ENCODE results near the gene EHMT1. TPM values are rescaled to one million over a fixed set of nuclear protein-coding genes. Genes with fewer than 3 reads are reported as not detected.

The EHMT1 gene
- 100 to 1,000 TPM in 1 of 2 experiments, 10 to 100 TPM in 1; 99.6 to 118 TPM for total RNA-seq
- polyA plus RNA-seq: 10 to 100 TPM in 1 of 2 donors, 1 to 10 TPM in 1; 6.7 to 35.5 TPM

- Mint-ChIP-seq H3K36me3 (peaks cover 0 to 19% of the 10 kb centered on the region in 2 donors), H3K9me3 (no peaks in the 10 kb centered on the region), H3K27me3 (no peaks in the 10 kb centered on the region), H3K4me3 (peak within 1 kb of the TSS; percentile 88 to 94 (median 91)), H3K27ac (peak within 1 kb of the TSS; percentile 90 to 98 (median 96)), H3K4me1 (peaks cover 26 to 52% (median 38%) of the 10 kb centered on the region in 4 donors)
- CTCF ChIA-PET (ENCODE audit: partially characterized antibody): no interaction called here
- H3K27ac ChIP-seq (ENCODE audit: low read depth, low read length): peak within 1 kb of the TSS; percentile 88
- H3K27me3 ChIP-seq (ENCODE audit: insufficient read depth, low read length): no peaks in the 10 kb centered on the region
- H3K36me3 ChIP-seq (ENCODE audit: insufficient read depth, low read length): peaks cover 14% of the 10 kb centered on the region
- H3K4me3 ChIP-seq (ENCODE audit: low read length in 2 of 2): peak within 1 kb of the TSS; percentile 92 to 97
- intact Hi-C loops (cut with micrococcal nuclease): loop anchor here (1.0 kb wide), 2 partner anchors 13 to 28 kb away; partner anchors contain the start of genes ARRDC1 and ZMYND19
- peaks cover 44% of the 10 kb centered on the region for H3K4me1 ChIP-seq (ENCODE audit: insufficient read depth, low read length)
- no peaks in the 10 kb centered on the region for H3K9me3 ChIP-seq (ENCODE audit: control insufficient read depth in 1 of 2, low read length in 2 of 2)
- peak; percentile 84 to 97 (median 94) for DNase-seq
- POLR2A ChIA-PET (ENCODE audit: partially characterized antibody): interaction anchor here (0.9 to 2.6 kb wide), 13 partner anchors 8 to 67 kb away, joined by 3 to 26 read pairs (median 6); partner anchors contain the start of genes ARRDC1, DPH7, MRPL41 and PNPLA7
Measured at GRCh38 chr9:137618105-137619067, at the start of gene EHMT1. Gene EHMT1 (plus strand): TSS chr9:137619005. CDS start chr9:137619029, 24 bp downstream.

GRCh38 chr9:137569609-137570203, 49.1 kb upstream of the EHMT1 start:
- no peak for DNase-seq
- Histone ChIP-seq H3K4me3 (ENCODE audit: low read length in 2 of 2) (no peak overlapping the region), H3K27ac (ENCODE audit: low read depth, low read length) (no peak overlapping the region), H3K27me3 (ENCODE audit: insufficient read depth, low read length) (no peaks in the 10 kb centered on the region), H3K36me3 (ENCODE audit: insufficient read depth, low read length) (peaks cover 20% of the 10 kb centered on the region), H3K9me3 (ENCODE audit: control insufficient read depth in 1 of 2, low read length in 2 of 2) (no peaks in the 10 kb centered on the region), H3K4me1 (ENCODE audit: insufficient read depth, low read length) (no peaks in the 10 kb centered on the region)
- intact Hi-C loops (cut with micrococcal nuclease): no loop called here
- Mint-ChIP-seq H3K4me1 (peaks cover 1 to 10% (median 8%) of the 10 kb centered on the region in 4 donors), H3K9me3 (no peaks in the 10 kb centered on the region), H3K27me3 (no peaks in the 10 kb centered on the region), H3K27ac (no peak overlapping the region), H3K36me3 (peaks cover 18 to 26% of the 10 kb centered on the region in 2 donors), H3K4me3 (no peak overlapping the region)
- CTCF ChIA-PET (ENCODE audit: partially characterized antibody): no interaction called here
- POLR2A ChIA-PET (ENCODE audit: partially characterized antibody): no interaction called here

DNA sequence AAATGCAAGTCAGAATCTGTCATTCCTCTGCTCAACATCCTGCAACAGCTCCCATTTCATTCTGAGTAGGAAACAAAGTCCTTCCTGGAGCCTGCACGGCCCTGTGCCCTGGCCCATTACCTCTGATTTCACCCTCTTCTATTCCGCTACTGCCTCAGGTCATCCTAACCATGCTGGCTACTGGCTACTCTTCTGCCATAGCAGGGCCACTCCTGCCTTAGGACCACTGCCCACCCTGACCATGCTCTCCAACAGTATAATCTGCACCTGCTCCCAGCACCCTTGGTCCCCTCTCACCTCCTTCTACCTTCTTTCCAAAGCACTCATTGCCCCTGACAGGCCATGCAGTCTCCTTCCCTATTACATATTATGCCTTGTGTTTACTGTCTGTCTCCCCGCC, 48.2 kb upstream of the EHMT1 start:
- Histone ChIP-seq H3K36me3 (ENCODE audit: insufficient read depth, low read length) (peaks cover 28% of the 10 kb centered on the region), H3K9me3 (ENCODE audit: control insufficient read depth in 1 of 2, low read length in 2 of 2) (no peaks in the 10 kb centered on the region), H3K27me3 (ENCODE audit: insufficient read depth, low read length) (no peaks in the 10 kb centered on the region), H3K4me1 (ENCODE audit: insufficient read depth, low read length) (peaks cover 4% of the 10 kb centered on the region), H3K4me3 (ENCODE audit: low read length in 2 of 2) (no peak overlapping the region), H3K27ac (ENCODE audit: low read depth, low read length) (no peak overlapping the region)
- no peak for DNase-seq
- intact Hi-C loops (cut with micrococcal nuclease): no loop called here
- ChIA-PET CTCF (ENCODE audit: partially characterized antibody) (no interaction called here), POLR2A (ENCODE audit: partially characterized antibody) (no interaction called here)
- peaks cover 3 to 17% (median 12%) of the 10 kb centered on the region in 4 donors for H3K4me1 Mint-ChIP-seq
- peak overlapping the region in 4 of 7 donors; percentile 28 to 76 (median 72) for H3K27ac Mint-ChIP-seq
- H3K27me3 Mint-ChIP-seq: no peaks in the 10 kb centered on the region
- no peak overlapping the region for H3K4me3 Mint-ChIP-seq
- H3K9me3 Mint-ChIP-seq: no peaks in the 10 kb centered on the region
- H3K36me3 Mint-ChIP-seq: peaks cover 21 to 35% of the 10 kb centered on the region in 2 donors

DNA sequence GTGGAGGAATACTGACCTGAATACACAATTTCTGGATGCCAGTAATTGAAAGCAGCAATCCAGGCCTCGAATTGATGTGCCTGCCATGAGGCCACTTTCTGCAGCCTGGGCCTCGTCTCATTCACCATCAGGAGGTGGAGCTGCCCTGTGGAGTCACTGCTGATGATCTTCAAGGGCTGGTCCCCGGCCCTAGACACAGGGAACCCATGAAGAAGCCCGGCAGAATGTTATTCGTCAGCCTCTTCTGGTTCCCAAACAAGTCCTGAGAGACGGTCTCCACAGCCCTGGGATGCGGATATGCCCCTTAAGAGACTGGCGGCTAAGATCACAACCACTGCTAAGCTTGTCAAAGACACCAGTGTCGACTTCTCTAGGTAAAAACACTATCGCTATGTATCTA, 44.6 kb upstream of the EHMT1 start:
- Mint-ChIP-seq H3K27ac (peak overlapping the region in 1 of 7 donors; percentile 78), H3K4me1 (peaks cover 17 to 43% (median 33%) of the 10 kb centered on the region in 4 donors), H3K4me3 (no peak overlapping the region), H3K36me3 (peaks cover 23 to 46% of the 10 kb centered on the region in 2 donors), H3K9me3 (no peaks in the 10 kb centered on the region), H3K27me3 (no peaks in the 10 kb centered on the region)
- ChIA-PET POLR2A (ENCODE audit: partially characterized antibody) (no interaction called here), CTCF (ENCODE audit: partially characterized antibody) (no interaction called here)
- no peak for DNase-seq
- Histone ChIP-seq H3K4me3 (ENCODE audit: low read length in 2 of 2) (no peak overlapping the region), H3K4me1 (ENCODE audit: insufficient read depth, low read length) (peaks cover 35% of the 10 kb centered on the region), H3K27ac (ENCODE audit: low read depth, low read length) (no peak overlapping the region), H3K36me3 (ENCODE audit: insufficient read depth, low read length) (peaks cover 36% of the 10 kb centered on the region), H3K27me3 (ENCODE audit: insufficient read depth, low read length) (no peaks in the 10 kb centered on the region), H3K9me3 (ENCODE audit: control insufficient read depth in 1 of 2, low read length in 2 of 2) (no peaks in the 10 kb centered on the region)
- intact Hi-C loops (cut with micrococcal nuclease): no loop called here

DNA sequence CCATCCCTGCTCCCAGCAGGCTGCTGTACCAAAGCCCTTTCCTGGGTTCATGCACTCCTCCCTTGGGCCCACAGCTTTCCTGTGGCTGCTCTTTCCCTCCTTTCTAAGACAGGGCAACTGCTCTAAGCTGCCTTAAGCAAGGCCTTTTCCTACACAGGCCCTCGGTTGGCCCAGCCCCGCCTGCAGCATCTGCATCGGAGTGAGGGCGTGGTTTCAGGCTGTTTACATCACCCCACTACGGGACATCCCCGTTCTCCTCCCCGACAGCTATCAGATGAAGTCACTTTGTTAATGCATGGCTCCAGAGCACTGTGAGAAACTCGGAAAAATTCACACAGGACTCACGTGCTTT, 43.5 kb upstream of the EHMT1 start:
- intact Hi-C loops (cut with micrococcal nuclease): no loop called here
- peaks cover 36% of the 10 kb centered on the region for H3K36me3 ChIP-seq (ENCODE audit: insufficient read depth, low read length)
- H3K27ac ChIP-seq (ENCODE audit: low read depth, low read length): no peak overlapping the region
- H3K4me1 Mint-ChIP-seq: peaks cover 18 to 44% (median 31%) of the 10 kb centered on the region in 4 donors
- H3K27ac Mint-ChIP-seq: peak overlapping the region in 5 of 7 donors; percentile 43 to 75 (median 57)
- ChIA-PET CTCF (ENCODE audit: partially characterized antibody) (no interaction called here), POLR2A (ENCODE audit: partially characterized antibody) (interaction anchor here (1.5 kb wide), 1 partner anchor 23 kb away, joined by 5 read pairs; the partner anchor contains the start of gene MRPL41)
- no peaks in the 10 kb centered on the region for H3K9me3 ChIP-seq (ENCODE audit: control insufficient read depth in 1 of 2, low read length in 2 of 2)
- H3K27me3 Mint-ChIP-seq: no peaks in the 10 kb centered on the region
- H3K36me3 Mint-ChIP-seq: peaks cover 21 to 44% of the 10 kb centered on the region in 2 donors
- H3K4me3 ChIP-seq (ENCODE audit: low read length in 2 of 2): no peak overlapping the region
- H3K4me1 ChIP-seq (ENCODE audit: insufficient read depth, low read length): peaks cover 37% of the 10 kb centered on the region
- no peak for DNase-seq
- peak overlapping the region in 1 of 8 donors; percentile 20 for H3K4me3 Mint-ChIP-seq
- H3K9me3 Mint-ChIP-seq: no peaks in the 10 kb centered on the region
- no peaks in the 10 kb centered on the region for H3K27me3 ChIP-seq (ENCODE audit: insufficient read depth, low read length)

GRCh38 chr9:137575716-137576411, 42.9 kb upstream of the EHMT1 start:
- intact Hi-C loops (cut with micrococcal nuclease): no loop called here
- CTCF ChIA-PET (ENCODE audit: partially characterized antibody): no interaction called here
- Mint-ChIP-seq H3K4me1 (peaks cover 17 to 39% (median 27%) of the 10 kb centered on the region in 4 donors), H3K27ac (peak overlapping the region in 5 of 7 donors; percentile 43 to 75 (median 51)), H3K27me3 (no peaks in the 10 kb centered on the region), H3K9me3 (no peaks in the 10 kb centered on the region), H3K36me3 (peaks cover 16 to 41% of the 10 kb centered on the region in 2 donors), H3K4me3 (peak overlapping the region; percentile 5 to 67 (median 41))
- Histone ChIP-seq H3K4me1 (ENCODE audit: insufficient read depth, low read length) (peaks cover 37% of the 10 kb centered on the region), H3K27ac (ENCODE audit: low read depth, low read length) (no peak overlapping the region), H3K36me3 (ENCODE audit: insufficient read depth, low read length) (peaks cover 36% of the 10 kb centered on the region), H3K27me3 (ENCODE audit: insufficient read depth, low read length) (no peaks in the 10 kb centered on the region), H3K4me3 (ENCODE audit: low read length in 2 of 2) (no peak overlapping the region), H3K9me3 (ENCODE audit: control insufficient read depth in 1 of 2, low read length in 2 of 2) (no peaks in the 10 kb centered on the region)
- POLR2A ChIA-PET (ENCODE audit: partially characterized antibody): interaction anchor here (1.5 to 3.7 kb wide), 2 partner anchors 24 to 43 kb away, joined by 5 to 26 read pairs; partner anchors contain the start of genes EHMT1 and MRPL41
- no peak for DNase-seq

Data from CD4-positive, alpha-beta memory T cell (primary cell).